Duodenal mucosa (tissue), 2 donors: ENCODE results near the gene ZBTB37.
"Not testable (repeated sequence)": the region's sequence is repeated elsewhere in the genome, so short reads cannot be mapped to it uniquely, and the experiment has no call there.

Experiments used
- H3K27ac ChIP-seq: one replicate; pipeline ENCODE4 v1.7.0; 2013; ENCODE audit warnings: low read depth, low read length
- H3K27me3 ChIP-seq, 2 donors: one replicate each; pipeline ENCODE4 v1.7.0; 2013; ENCODE audit warnings: low read length in 2 of 2, control low read depth in 1 of 2; ENCODE audit not compliant: insufficient read depth in 2 of 2, control insufficient read depth in 1 of 2
- H3K36me3 ChIP-seq, 2 donors: one replicate each; pipeline ENCODE4 v1.7.0; 2013; ENCODE audit warnings: low read length in 2 of 2, control low read depth in 1 of 2; ENCODE audit not compliant: insufficient read depth in 2 of 2, control insufficient read depth in 1 of 2
- H3K4me1 ChIP-seq, 2 donors: one replicate each; pipeline ENCODE4 v1.7.0; 2013; ENCODE audit warnings: low read length in 2 of 2, control low read depth in 1 of 2; ENCODE audit not compliant: insufficient read depth in 2 of 2, control insufficient read depth in 1 of 2
- H3K4me3 ChIP-seq, 2 donors: one replicate each; pipeline ENCODE4 v1.7.0; 2013; ENCODE audit warnings: low read length in 2 of 2, low read depth in 1 of 2
- H3K9ac ChIP-seq, 2 donors: one replicate each; pipeline ENCODE4 v1.7.0; 2013; ENCODE audit warnings: low read length in 2 of 2, low read depth in 1 of 2
- H3K9me3 ChIP-seq, 2 donors: one replicate each; pipeline ENCODE4 v1.7.0; 2013; ENCODE audit warnings: low read length in 2 of 2, control low read depth in 1 of 2; ENCODE audit not compliant: control insufficient read depth in 1 of 2

ZBTB37 gene

DNA sequence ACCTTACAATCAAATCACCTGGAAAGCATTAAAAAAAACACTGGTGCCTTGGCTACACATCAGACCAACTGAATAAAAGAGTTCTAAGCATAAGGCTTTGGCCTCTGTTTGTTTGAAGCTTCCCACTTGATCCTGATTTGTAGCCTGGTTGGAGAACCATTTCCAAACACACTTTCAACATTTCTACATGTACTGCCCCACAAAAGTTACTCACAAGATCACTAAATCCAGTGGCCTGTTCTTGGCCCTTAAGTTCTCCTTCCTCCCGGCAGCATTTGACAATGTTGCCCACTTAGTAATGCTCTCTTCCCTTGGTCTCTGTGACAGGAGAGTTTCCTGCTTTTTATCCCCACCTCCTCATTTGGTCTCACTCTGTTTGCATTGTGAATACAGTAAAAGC lies 12.2 kb upstream of the ZBTB37 start:
- H3K36me3 ChIP-seq = peaks cover 10 to 41% of the 10 kb centered on the region in 2 donors
- no peak overlapping the region for H3K4me3 ChIP-seq

DNA sequence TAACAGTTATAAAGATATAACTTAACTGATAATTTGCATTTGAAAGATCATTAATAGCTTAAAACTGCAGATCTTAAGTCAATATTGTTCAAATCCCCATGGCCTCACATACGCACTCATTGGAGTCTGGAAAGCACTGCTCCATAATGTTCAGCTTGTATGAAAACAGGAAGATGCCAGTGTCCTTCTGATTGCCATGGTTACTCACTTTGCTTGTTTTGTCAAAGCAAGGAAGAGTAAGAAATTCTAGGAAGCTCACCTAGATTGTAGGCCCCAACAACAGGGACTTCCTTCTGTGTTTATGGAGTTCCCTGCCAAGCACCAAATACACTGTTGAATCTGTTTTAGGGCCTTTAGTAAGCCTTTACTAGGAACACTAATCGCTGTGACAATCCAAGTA lies 11.3 kb upstream of the ZBTB37 start:
- no peaks in the 10 kb centered on the region for H3K27me3 ChIP-seq
- H3K27ac ChIP-seq = no peak overlapping the region
- H3K36me3 ChIP-seq = peaks cover 10 to 41% of the 10 kb centered on the region in 2 donors
- no peaks in the 10 kb centered on the region for H3K4me1 ChIP-seq
- no peaks in the 10 kb centered on the region for H3K9me3 ChIP-seq
- no peak overlapping the region for H3K4me3 ChIP-seq
- no peak overlapping the region for H3K9ac ChIP-seq

More for the DNA sequence above, 12.2 kb upstream of the ZBTB37 start:
- Histone ChIP-seq H3K4me1 (no peaks in the 10 kb centered on the region), H3K27me3 (no peaks in the 10 kb centered on the region), H3K9me3 (no peaks in the 10 kb centered on the region), H3K27ac (no peak overlapping the region), H3K9ac (no peak overlapping the region)

DNA sequence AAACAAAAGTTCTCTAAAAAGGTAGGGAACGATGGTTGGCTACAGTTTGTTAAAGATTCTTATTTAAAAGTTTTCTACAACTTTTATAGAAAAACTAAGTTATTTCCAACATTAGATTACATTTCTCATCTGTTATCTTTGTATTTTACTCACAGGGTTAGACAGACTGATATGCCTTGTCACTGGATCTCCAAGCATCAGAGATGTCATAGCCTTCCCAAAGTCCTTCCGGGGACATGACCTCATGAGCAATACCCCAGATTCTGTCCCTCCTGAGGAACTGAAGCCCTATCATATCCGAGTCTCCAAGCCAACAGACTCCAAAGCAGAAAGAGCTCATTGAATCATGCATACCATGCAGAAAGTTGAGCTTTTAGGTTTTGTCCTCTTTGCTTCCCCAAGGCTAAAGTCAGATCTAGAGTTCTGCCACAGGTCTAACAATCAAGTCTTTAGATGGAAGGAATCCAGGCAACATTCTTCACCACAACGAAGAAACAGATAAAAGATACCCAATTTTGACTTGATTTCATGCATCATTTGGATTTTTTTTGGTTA lies 10.7 kb upstream of the ZBTB37 start:
- H3K4me3 ChIP-seq = no peak overlapping the region
- H3K36me3 ChIP-seq = peaks cover 10 to 43% of the 10 kb centered on the region in 2 donors
- no peaks in the 10 kb centered on the region for H3K9me3 ChIP-seq
- no peaks in the 10 kb centered on the region for H3K27me3 ChIP-seq
- H3K9ac ChIP-seq = no peak overlapping the region
- no peaks in the 10 kb centered on the region for H3K4me1 ChIP-seq
- H3K27ac ChIP-seq = no peak overlapping the region

DNA sequence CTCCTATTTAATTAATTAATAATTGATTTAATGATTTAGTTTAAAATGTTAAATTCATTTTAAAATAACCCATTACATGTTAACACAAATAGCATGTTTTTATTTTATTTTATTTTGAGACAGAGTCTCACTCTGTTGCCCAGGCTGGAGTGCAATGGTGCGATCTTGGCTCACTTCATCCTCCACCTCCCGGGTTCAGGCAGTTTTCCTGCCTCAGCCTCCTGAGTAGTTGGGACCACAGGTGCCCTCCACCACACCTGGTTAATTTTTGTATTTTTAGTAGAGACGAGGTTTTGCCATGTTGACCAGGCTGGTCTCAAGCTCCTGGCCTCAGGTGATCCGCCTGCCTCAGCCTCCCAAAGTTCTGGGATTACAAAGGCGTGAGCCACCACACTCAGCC lies 8.6 kb upstream of the ZBTB37 start:
- peaks cover 30 to 48% of the 10 kb centered on the region in 2 donors for H3K36me3 ChIP-seq
- not testable (repeated sequence) for H3K4me3 ChIP-seq, H3K4me1 ChIP-seq, H3K9ac ChIP-seq, H3K27ac ChIP-seq, H3K9me3 ChIP-seq, H3K27me3 ChIP-seq

DNA sequence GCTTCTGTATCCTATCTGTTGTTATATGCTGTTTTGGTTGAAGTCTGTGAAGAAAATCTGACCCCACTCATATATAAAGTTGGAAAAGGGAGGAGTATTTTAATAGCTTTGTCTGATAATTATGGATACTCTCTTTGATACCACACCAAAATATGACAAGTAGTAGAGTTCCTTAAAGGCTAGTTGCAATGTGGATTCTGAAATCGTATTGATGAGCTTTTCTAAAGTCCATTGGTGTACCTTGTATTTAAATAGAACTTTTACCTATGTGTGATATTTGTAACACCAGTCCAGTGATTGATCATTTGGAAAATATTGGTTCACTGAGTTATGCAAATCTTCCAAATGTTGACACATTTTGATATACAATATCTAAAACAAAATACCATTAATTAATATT lies 8.1 kb upstream of the ZBTB37 start:
- Histone ChIP-seq H3K36me3 (peaks cover 36 to 53% of the 10 kb centered on the region in 2 donors), H3K4me1 (peaks cover 6% of the 10 kb centered on the region in 2 donors)

DNA sequence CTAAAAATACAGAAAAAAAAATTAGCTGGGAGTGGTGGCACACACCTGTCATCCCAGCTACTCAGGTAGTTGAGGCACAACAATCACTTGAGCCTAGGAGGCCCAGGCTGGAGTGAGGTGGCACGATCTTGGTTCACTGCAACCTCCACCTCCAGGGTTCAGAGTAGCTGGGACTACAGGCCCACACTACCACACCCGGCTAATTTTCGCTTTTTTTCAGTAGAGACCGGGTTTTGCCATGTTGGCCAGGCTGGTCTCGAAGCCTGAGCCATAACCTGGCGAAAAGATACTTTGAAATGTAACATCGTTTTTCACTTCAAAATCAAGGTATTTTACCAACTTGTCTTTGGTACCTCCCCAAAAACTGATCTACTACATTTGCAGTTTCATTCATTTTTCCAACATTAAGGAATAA lies 6.4 kb upstream of the ZBTB37 start:
- Histone ChIP-seq H3K9ac (no peak overlapping the region), H3K27me3 (no peaks in the 10 kb centered on the region), H3K27ac (no peak overlapping the region), H3K4me1 (peaks cover 21 to 23% of the 10 kb centered on the region in 2 donors), H3K4me3 (no peak overlapping the region), H3K36me3 (peaks cover 44 to 61% of the 10 kb centered on the region in 2 donors), H3K9me3 (no peaks in the 10 kb centered on the region)

More for the DNA sequence above, 8.1 kb upstream of the ZBTB37 start:
- no peak overlapping the region for H3K9ac ChIP-seq
- no peaks in the 10 kb centered on the region for H3K27me3 ChIP-seq
- no peak overlapping the region for H3K27ac ChIP-seq
- H3K9me3 ChIP-seq = no peaks in the 10 kb centered on the region
- H3K4me3 ChIP-seq = no peak overlapping the region

DNA sequence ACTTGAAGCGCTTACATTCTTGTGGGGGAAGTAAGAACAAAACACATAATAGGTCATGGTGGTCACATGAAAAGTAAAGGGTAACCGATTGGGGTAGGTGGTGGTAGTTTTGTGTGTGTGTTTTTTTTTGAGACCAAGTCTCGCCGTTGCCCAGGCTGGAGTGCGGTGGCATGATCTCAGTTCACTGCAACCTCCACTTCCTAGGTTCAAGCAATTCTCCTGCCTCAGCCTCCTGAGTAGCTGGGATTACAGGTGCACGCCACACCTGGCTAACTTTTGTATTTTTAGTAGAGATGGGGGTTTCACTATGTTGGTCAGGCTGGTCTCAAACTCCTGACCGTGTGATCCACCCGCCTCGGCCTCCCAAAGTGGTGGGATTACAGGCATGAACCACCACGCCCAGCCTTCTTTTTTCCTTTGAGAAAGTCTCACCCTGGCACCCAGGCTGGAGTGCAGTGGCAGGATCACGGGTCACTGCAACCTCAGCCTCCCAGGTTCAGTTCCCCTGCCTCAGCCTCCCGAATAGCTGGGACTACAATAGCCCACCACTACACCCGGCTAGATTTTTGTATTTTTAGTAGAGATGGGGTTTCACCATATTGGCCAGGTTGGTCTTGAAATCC lies 5.9 kb upstream of the ZBTB37 start:
- not testable (repeated sequence) for H3K9ac ChIP-seq, H3K27me3 ChIP-seq, H3K27ac ChIP-seq, H3K9me3 ChIP-seq, H3K4me3 ChIP-seq
- Histone ChIP-seq H3K36me3 (peaks cover 44 to 58% of the 10 kb centered on the region in 2 donors), H3K4me1 (peaks cover 22 to 28% of the 10 kb centered on the region in 2 donors)

DNA sequence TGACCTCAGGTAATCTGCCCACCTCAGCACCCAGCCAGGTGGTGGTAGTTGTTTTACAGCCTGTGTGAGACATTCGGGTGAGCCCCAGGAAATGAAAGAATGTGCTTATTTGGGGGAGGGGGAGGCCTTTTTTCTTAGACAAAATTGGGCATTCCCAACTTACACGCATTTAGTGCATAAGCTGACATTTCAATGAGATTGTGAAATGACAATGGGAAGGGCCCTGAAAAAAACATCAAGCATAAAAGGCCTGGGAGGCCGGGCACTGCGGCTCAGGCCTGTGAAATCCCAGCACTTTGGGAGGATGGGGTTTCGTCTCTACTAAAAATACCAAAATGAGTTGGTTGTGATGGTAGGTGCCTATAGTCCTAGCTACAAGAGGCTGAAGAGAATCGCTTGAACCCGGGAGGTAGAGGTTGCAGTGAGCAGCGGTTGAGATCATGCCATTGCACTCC lies 5.4 kb upstream of the ZBTB37 start:
- no peak overlapping the region for H3K27ac ChIP-seq

DNA sequence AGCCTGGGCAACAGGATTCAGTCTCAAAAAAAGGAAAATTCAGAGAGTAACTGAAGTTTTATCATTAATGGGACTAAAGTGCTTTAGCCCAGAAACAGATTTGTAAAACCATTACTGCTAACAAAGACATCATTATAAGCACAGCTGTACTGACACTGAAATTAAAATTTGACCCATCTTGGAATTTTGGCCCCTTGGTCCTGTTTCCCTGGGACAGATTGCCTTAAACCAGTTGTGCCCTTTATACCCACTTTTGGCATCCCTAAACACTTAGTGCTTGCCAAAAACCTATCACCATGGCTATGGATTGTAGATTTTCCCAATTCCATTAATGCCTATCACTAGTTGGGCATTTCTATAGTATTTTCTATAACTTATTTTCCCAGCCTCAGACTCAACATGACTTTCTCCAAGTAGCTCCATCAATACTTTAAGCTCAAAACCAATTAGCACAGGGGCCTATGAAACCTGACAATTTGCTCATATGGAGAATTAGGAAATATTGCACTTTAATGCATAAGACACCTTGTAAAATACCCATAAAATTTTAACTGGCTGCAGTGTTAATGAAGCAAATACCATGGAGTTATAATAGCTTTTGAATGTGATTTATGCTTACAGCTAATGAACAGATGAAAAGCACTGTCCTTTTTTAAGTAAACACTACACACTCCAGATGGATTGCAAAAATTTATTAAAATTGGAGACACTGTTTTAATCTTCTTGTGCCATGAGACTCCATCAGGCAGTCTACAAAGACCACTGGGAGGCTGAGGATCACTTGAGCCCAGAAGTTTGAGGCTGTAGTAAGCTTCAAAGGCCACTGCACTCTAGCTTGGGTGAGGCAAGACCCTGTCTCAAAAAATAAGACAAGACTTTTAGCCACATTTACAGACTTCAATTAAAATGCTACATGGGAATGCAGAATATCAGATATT lies 4.7 kb upstream of the ZBTB37 start:
- Histone ChIP-seq H3K27me3 (no peaks in the 10 kb centered on the region), H3K4me1 (peaks cover 22 to 29% of the 10 kb centered on the region in 2 donors), H3K36me3 (peaks cover 40 to 49% of the 10 kb centered on the region in 2 donors), H3K27ac (no peak overlapping the region), H3K4me3 (no peak overlapping the region), H3K9me3 (no peaks in the 10 kb centered on the region), H3K9ac (no peak overlapping the region)

More for the DNA sequence above, 5.4 kb upstream of the ZBTB37 start:
- Histone ChIP-seq H3K27me3 (no peaks in the 10 kb centered on the region), H3K9ac (no peak overlapping the region), H3K4me1 (peaks cover 22 to 29% of the 10 kb centered on the region in 2 donors), H3K36me3 (peaks cover 40 to 53% of the 10 kb centered on the region in 2 donors), H3K4me3 (no peak overlapping the region), H3K9me3 (no peaks in the 10 kb centered on the region)
